Measurements from ENCODE around the gene DMRTC1B.
"Not testable (repeated sequence)": the region's sequence is repeated elsewhere in the genome, so short reads cannot be mapped to it uniquely, and the experiment has no call there.

DMRTC1B gene, protein sequence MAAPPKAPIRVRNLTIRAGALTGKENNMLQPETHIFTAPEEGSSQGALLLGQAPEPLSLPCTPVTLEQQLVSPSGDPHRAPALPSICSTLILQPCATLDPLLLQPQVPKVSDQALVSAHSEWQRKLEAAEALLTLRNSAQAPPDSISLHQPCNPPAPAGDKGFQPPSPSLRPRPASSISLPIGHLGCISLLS

GRCh38 chrX:72776653-72777466 is at the start of gene DMRTC1B:
Gene DMRTC1B, plus strand, starts transcription at chrX:72776890. Its CDS starts 68,246 bp downstream, at chrX:72845136.
- not testable (repeated sequence) for DNase-seq (ENCODE audit: low read depth in 3 of 3)

DNA sequence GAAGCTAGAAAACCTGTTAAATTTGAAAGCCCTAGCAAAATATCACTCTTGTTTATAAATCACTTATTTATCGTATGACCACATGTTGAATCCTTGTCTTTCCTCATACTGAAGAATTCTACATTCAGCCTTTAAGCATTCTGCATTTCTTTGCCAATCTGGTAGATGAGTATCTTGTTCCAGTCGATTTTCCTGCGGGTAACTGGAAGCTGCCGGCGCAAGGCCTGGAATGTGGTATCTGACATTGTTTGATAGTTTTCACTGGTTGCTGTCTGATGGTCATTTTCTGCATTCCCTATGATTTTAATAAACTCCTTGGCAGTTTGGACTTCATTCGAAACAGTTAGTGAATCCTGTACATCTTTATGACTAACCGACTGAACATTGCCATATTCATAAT is 48.8 kb upstream of the DMRTC1B start:
- no peak for DNase-seq (ENCODE audit: low read depth in 3 of 3)

DNA sequence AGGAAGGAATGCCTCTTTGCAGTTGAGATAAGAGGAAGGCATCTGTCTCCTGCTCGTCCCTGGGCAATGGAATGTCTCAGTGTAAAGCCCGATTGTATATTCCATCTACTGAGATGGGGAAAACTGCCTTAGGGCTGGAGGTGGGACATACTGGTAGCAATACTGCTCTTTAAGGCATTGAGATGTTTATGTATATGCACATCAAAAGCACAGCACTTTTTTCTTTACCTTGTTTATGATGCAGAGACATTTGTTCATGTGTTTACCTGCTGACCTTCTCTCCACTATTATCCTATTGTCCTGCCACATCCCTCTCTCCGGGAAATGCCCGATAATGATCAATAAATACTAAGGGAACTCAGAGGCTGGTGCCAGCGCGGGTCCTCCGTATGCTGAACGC is 43.1 kb upstream of the DMRTC1B start:
- not testable (repeated sequence) for DNase-seq (ENCODE audit: low read depth in 3 of 3)

DNA sequence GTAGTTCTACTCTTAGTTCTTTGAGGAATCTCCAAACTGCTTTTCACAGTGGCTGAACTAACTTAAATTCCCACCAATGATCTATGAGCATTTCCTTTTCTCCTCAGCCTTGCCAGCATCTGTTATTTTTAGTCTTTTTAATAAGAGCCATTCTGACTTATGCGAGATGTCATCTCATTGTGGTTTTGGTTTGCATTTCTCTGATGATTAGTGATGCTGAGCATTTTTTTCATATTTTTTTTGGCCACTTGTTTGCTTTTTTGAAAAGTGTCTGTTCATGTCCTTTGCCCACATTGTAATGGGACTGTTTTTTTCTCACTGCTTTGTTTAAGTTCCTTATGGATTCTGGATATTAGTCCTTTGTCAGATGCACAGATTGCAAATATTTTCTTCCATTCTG is 41.1 kb upstream of the DMRTC1B start:
- DNase-seq (ENCODE audit: low read depth in 3 of 3): no peak

- DNase-seq (ENCODE audit: low read depth in 3 of 3): not testable (repeated sequence)
Measured at GRCh38 chrX:72745546-72745945, 31.1 kb upstream of the DMRTC1B start.

DNA sequence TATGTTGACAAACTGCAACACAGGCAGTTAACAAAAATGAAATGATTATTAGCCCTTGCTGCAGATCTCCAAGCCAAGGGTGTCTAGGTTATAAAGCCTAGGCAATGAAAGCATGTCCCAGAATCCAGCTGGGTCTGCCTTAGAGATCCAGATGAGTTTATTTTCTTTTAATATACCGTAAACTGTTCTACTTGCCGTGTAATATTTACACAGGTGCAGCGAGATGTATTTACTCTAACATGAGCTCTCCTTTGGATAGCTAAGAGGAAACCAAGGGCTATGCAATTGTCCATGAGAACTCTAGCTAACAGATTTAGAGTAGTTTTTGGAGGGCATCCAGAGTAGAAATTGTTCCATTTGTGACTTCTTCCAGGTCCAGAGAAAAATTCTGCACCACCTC is 28.1 kb upstream of the DMRTC1B start:
- not testable (repeated sequence) for DNase-seq (ENCODE audit: low read depth in 3 of 3)

GRCh38 chrX:72760454-72760853 is 16.2 kb upstream of the DMRTC1B start:
- DNase-seq (ENCODE audit: low read depth in 3 of 3): not testable (repeated sequence)

- DNase-seq (ENCODE audit: low read depth in 3 of 3): not testable (repeated sequence)
Measured at GRCh38 chrX:72777467-72777790, 739 bp downstream of the DMRTC1B start.

DNA sequence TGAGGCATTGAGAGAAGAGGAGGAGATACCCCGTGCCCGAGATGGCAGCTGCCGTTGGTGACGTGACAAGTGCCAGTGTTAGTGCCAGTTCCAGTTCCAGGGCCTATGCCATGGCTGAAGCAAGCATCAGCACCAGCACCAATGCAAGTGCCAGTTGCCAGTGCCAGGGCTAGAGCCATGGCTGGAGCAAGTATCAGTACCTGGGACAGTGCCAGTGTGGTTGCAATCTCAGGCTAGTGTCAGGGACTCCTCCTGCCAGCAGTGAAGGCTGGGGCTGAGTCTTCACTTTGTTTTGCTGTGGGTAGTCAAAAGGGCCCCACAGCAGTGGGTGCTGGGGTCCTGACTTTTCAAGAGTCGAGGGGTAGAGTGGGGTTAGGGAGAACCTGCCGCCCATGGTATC is 1.5 kb downstream of the DMRTC1B start:
- DNase-seq (ENCODE audit: low read depth in 3 of 3): not testable (repeated sequence)

DNA sequence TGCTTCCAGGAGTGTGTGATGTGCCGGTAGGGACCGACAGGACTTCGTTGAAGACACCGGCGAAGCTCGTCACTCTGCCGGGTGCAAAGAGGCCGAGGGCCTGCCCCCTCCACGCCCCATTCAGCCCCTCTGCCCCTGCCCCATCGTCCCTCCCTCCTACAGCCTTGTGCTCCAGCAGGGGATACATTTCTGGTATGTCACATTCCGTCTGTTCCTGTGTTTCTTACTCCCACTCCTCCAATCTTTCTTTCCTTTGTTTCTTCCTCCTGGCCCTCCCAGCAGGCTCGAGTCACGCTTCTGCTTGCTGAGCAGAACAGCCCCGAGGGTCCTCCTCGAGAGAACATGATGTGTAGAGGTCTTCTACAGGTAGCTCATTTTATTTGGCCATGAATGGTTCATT is 5.9 kb downstream of the DMRTC1B start, which contains the start of gene FAM236B:
Gene FAM236B, minus strand, starts transcription at position 101 of the 400 bp plus-strand sequence. Its CDS starts 100 bp downstream, at position 1.
- not testable (repeated sequence) for DNase-seq (ENCODE audit: low read depth in 3 of 3)

DNA sequence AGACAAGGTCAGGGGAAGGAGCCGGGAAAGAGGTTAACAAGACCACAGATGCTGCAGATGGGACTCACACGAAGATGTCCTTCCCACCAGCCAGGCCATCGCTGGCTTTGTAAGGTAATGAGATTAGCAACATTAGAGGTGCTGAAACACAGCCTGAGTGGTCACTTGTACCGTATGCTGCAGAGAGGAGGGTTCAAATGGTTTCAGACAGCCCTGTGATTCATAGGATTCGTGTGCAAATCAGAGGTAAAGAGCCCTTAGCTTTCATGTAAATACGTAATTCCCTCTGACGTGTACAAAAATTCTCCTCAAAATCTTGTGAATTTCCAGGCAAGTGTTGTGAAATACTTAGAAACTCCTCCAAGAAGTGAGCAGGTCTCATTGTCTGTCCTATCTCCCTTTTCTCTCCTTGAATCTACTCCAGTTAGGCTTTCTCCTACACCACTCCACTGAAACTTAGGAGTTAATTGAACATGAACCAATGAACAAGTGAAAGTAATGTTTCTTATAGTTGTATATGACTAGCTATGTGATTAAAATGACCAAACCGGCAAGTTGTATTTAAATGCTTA is 6.8 kb downstream of the DMRTC1B start:
- DNase-seq (ENCODE audit: low read depth in 3 of 3): not testable (repeated sequence)

DNA sequence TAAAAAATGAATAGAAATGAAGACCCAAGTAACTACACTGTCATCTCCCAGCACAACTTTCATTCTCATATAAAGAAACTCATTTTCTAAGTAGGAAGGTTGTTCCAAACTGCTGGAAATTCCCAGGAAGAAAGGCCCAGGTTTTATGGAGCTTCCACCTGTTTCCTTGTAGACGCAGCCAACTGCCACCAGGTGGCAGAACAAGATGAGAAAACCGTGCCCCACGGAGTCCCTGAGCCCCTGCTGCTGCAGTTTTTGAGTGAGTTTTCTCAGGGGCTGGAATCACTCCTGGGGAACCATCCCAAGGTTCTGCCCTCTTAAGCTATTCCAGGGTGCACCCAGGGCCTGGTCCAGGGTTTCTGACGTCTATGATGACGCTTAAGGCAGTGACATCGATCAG is 7.3 kb downstream of the DMRTC1B start:
- DNase-seq (ENCODE audit: low read depth in 3 of 3): not testable (repeated sequence)

DNA sequence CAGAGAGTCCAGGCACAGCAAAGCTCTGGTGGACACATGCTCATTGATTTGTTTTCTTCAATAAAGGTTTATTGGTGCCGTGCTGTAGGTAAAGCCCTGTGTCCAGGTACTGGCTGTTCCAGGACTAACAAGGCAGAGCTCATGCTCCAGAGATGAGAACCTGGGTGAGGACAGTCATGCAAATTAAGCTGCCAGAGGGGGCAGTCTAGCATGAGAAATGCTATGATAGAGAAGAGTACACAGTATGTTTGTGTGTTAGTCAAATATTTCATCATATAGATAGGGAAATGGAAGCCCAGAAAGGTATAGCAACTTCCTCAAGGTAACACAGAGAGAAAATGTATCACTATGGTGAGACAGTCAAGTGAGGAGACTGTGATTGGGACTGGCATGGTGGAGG is 11.5 kb downstream of the DMRTC1B start:
- not testable (repeated sequence) for DNase-seq (ENCODE audit: low read depth in 3 of 3)

DNA sequence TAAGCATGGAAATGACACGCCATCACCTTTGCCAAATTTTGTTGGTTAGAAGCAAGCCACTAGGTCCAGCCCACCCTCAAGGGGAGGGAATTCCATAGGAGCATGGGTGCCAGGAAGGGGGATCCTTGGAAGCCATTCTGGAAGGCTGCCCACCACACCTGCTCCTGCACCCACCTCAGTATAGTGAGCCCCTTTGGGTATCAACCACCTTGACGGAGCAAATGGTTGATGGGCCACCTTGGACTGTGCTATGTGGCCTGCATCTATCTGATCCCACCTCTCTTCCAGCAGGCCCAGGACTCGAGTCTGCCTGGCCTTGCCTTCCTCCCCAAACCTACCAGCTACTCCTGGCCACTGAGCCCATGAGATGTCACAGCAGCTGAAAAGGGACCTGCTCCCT is 13.7 kb downstream of the DMRTC1B start:
- DNase-seq (ENCODE audit: low read depth in 3 of 3): not testable (repeated sequence)

DNA sequence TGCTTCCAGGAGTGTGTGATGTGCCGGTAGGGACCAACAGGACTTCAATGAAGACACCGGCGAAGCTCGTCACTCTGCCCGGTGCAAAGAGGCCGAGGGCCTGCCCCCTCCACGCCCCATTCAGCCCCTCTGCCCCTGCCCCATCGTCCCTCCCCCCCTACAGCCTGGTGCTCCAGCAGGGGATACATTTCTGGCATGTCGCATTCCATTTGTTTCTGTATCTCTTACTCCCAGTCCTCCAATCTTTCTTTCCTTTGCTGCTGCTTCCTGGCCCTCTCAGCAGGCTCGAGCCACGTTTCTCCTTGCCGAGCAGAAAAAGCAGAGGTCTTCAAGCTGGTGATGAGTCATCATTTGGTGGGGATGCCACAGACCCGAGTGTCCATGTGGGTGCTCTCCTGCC is 31.4 kb downstream of the DMRTC1B start, which contains the start of gene FAM236D:
Gene FAM236D, minus strand, starts transcription at position 101 of the 400 bp plus-strand sequence. Its CDS starts 100 bp downstream, at position 1.
- DNase-seq (ENCODE audit: low read depth in 3 of 3): not testable (repeated sequence)

GRCh38 chrX:72830701-72831100 is 54.0 kb downstream of the DMRTC1B start:
- DNase-seq (ENCODE audit: low read depth in 3 of 3): not testable (repeated sequence)

GRCh38 chrX:72837532-72837931 is 60.8 kb downstream of the DMRTC1B start:
- DNase-seq (ENCODE audit: low read depth in 3 of 3): not testable (repeated sequence)

- DNase-seq (ENCODE audit: low read depth in 3 of 3): not testable (repeated sequence)
Measured at GRCh38 chrX:72882898-72883297, 106.2 kb downstream of the DMRTC1B start.

- not testable (repeated sequence) for DNase-seq (ENCODE audit: low read depth in 3 of 3)
Measured at GRCh38 chrX:72889740-72890139, 113.0 kb downstream of the DMRTC1B start.
